Mucosa of descending colon (tissue), 3 donors: ENCODE results near the gene SLC1A7. TPM values are rescaled to one million over a fixed set of nuclear protein-coding genes. Genes with fewer than 3 reads are reported as not detected.
"Not testable (repeated sequence)": the region's sequence is repeated elsewhere in the genome, so short reads cannot be mapped to it uniquely, and the experiment has no call there.

Source experiments
- ATAC-seq: fragments of 200-7000 bp; cut with Tn5 transposase; one replicate; pipeline ENCODE4 v1.9.1; 2020; ENCODE audit warnings: mild to moderate bottlenecking, moderate library complexity
- DNase-seq, 3 donors: peaks; one replicate each; pipeline ENCODE4 v3.0.0-alpha.2; 2020
- H3K36me3 ChIP-seq: fragments of 200-600 bp; one replicate; pipeline ENCODE4 v1.8.0; 2021; ENCODE audit warnings: low read depth, mild to moderate bottlenecking
- H3K4me1 ChIP-seq: fragments of 200-600 bp; one replicate; pipeline ENCODE4 v1.8.0; 2021; ENCODE audit warnings: low read depth, mild to moderate bottlenecking
- H3K4me3 ChIP-seq: fragments of 200-600 bp; one replicate; pipeline ENCODE4 v1.8.0; 2021; ENCODE audit warnings: mild to moderate bottlenecking
- H3K9me3 ChIP-seq: fragments of 200-600 bp; one replicate; pipeline ENCODE4 v1.8.0; 2021; ENCODE audit warnings: mild to moderate bottlenecking
- CTCF ChIP-seq: fragments of 200-600 bp; IDR thresholded peaks from one replicate; pipeline ENCODE4 v1.8.0; 2022; ENCODE audit warnings: antibody characterized with exemption, mild to moderate bottlenecking
- intact Hi-C, 2 donors: fragments of 100-400 bp; cut with DNase I in 1 of 2; cut with micrococcal nuclease in 1 of 2; formaldehyde crosslinking; loops; one replicate each; pipeline versions ENCODE4 v1.11.0 to v1.11.1; 2022; cut with DNase I, micrococcal nuclease
- total RNA-seq, 3 donors: library from RNA; stranded (reverse); fragmentation: NEBNext Ultra II Directional in 2 of 3; extraction: Animal tissue kit (Norgen Biotek cat#: 25700) in 2 of 3; gene quantifications; one replicate each; pipeline versions ENCODE4 v1.2.1 to v1.2.4, GENCODE V29; 2021 to 2023
- donor health status: DM: no; HTN: no; CAD: no; lungs with moderate emphysema.
- donor health status: DM: no; HTN: no; CAD: no.
- donor health status: DM: no; HTN: yes; CAD: no.

SLC1A7 gene
- total RNA-seq, 3 donors from 2014 or later: 0.72 to 0.98 (median 0.93) TPM

- peak in 2 of 3 donors; percentile 59 to 72 for DNase-seq
- ATAC-seq: peak; percentile 62
- H3K9me3 ChIP-seq: no peaks in the 10 kb centered on the region
These were observed 44.1 kb upstream of the SLC1A7 start for GRCh38 chr1:53186533-53186932.

GRCh38 chr1:53185955-53186297, 43.5 kb upstream of the SLC1A7 start:
- intact Hi-C loops, H3K4me3 ChIP-seq, ATAC-seq, H3K36me3 ChIP-seq, H3K9me3 ChIP-seq, DNase-seq: not testable (repeated sequence)
- peaks cover 18% of the 10 kb centered on the region for H3K4me1 ChIP-seq

More at GRCh38 chr1:53186533-53186932, 44.1 kb upstream of the SLC1A7 start:
- Histone ChIP-seq H3K4me1 (peaks cover 18% of the 10 kb centered on the region), H3K36me3 (no peaks in the 10 kb centered on the region), H3K4me3 (no peak overlapping the region)
- intact Hi-C loops: no loop called here
- no peak for TF ChIP-seq CTCF

- DNase-seq (peak; percentile 80 to 87 (median 82)), ATAC-seq (peak; percentile 92)
- Histone ChIP-seq H3K36me3 (no peaks in the 10 kb centered on the region), H3K4me1 (peaks cover 18% of the 10 kb centered on the region), H3K4me3 (no peak overlapping the region), H3K9me3 (no peaks in the 10 kb centered on the region)
- TF ChIP-seq CTCF: no peak
- intact Hi-C loops: no loop called here
These were observed 40.9 kb upstream of the SLC1A7 start for GRCh38 chr1:53183095-53183990.

- Histone ChIP-seq H3K4me3 (no peak overlapping the region), H3K36me3 (no peaks in the 10 kb centered on the region), H3K9me3 (no peaks in the 10 kb centered on the region), H3K4me1 (peaks cover 18% of the 10 kb centered on the region)
- DNase-seq (no peak), ATAC-seq (peak; percentile 18)
- no peak for TF ChIP-seq CTCF
- intact Hi-C loops: no loop called here
These were observed 40.3 kb upstream of the SLC1A7 start for GRCh38 chr1:53182716-53183094.

GRCh38 chr1:53182111-53182593, 39.7 kb upstream of the SLC1A7 start:
- H3K36me3 ChIP-seq: no peaks in the 10 kb centered on the region
- no peaks in the 10 kb centered on the region for H3K9me3 ChIP-seq
- ATAC-seq (peak; percentile 64), DNase-seq (peak; percentile 80 to 97 (median 90))
- TF ChIP-seq CTCF: peak; percentile 75
- peaks cover 18% of the 10 kb centered on the region for H3K4me1 ChIP-seq
- intact Hi-C loops: no loop called here
- H3K4me3 ChIP-seq: no peak overlapping the region

- H3K36me3 ChIP-seq: no peaks in the 10 kb centered on the region
- DNase-seq (no peak), ATAC-seq (no peak)
- peaks cover 13% of the 10 kb centered on the region for H3K4me1 ChIP-seq
- no peaks in the 10 kb centered on the region for H3K9me3 ChIP-seq
- intact Hi-C loops: no loop called here
- H3K4me3 ChIP-seq: no peak overlapping the region
- TF ChIP-seq CTCF: no peak
These were observed 38.5 kb upstream of the SLC1A7 start for GRCh38 chr1:53180951-53181350.
